Vagina (tissue), 2 donors: Measurements from ENCODE around the gene C11orf71. TPM values are rescaled to one million over a fixed set of nuclear protein-coding genes. Genes with fewer than 3 reads are reported as not detected.

ENCODE experiments used
- DNase-seq, 2 donors: peaks; one replicate each; pipeline ENCODE4 v3.0.0-alpha.2; 2017; ENCODE audit errors: extremely low spot score in 2 of 2
- H3K27ac ChIP-seq: fragments of 200-600 bp; sonication (generic); one replicate; pipeline ENCODE4 v1.5.1; 2019
- H3K27me3 ChIP-seq: fragments of 200-600 bp; sonication (generic); one replicate; pipeline ENCODE4 v1.5.1; 2019
- H3K36me3 ChIP-seq, 2 donors: fragments of 200-600 bp; sonication (generic); one replicate each; pipeline ENCODE4 v1.5.1; 2017 to 2019
- H3K4me1 ChIP-seq: fragments of 200-600 bp; sonication (generic); one replicate; pipeline ENCODE4 v1.5.1; 2019
- H3K4me3 ChIP-seq, 2 donors: fragments of 200-600 bp; sonication (generic); 1 replicate in 1 of 2; 2 replicates in 1 of 2; pipeline ENCODE4 v1.5.1; 2016 to 2019
- H3K9me3 ChIP-seq: fragments of 200-600 bp; sonication (generic); one replicate; pipeline ENCODE4 v1.5.1; 2019
- CTCF ChIP-seq, 3 experiments: fragments of 450-650 bp in 2 of 3; fragments of 200-600 bp in 1 of 3; sonication (generic) in 1 of 3; IDR thresholded peaks; one replicate each; pipeline ENCODE4 v1.5.1; 2017 to 2019; ENCODE audit warnings: antibody characterized with exemption in 3 of 3, mild to moderate bottlenecking in 2 of 3, moderate library complexity in 2 of 3
- POLR2A ChIP-seq, 2 donors: fragments of 450-650 bp; IDR thresholded peaks; one replicate each; pipeline ENCODE4 v1.6.1; 2017; ENCODE audit warnings: antibody characterized with exemption in 2 of 2, mild to moderate bottlenecking in 2 of 2, moderate library complexity in 2 of 2
- POLR2AphosphoS5 ChIP-seq, 2 donors: sonication (generic); formaldehyde crosslinking; IDR thresholded peaks; one replicate each; pipeline ENCODE4 v1.9.0; 2017; ENCODE audit warnings: antibody characterized with exemption in 2 of 2, mild to moderate bottlenecking in 2 of 2, low read depth in 1 of 2; ENCODE audit not compliant: insufficient read depth in 1 of 2
- intact Hi-C: fragments of 100-400 bp; cut with DNase I; formaldehyde crosslinking; loops from one replicate; pipeline ENCODE4 v1.15.1; 2023
- total RNA-seq: library from RNA; depleted of rRNA; stranded (reverse); fragments of >200 nt; gene quantifications from one replicate; pipeline ENCODE4 v1.2.3, GENCODE V29; 2016

C11orf71 gene
- total RNA-seq, 1 donor from 2014 or later, result 2.7 TPM

GRCh38 chr11:114395736-114396135, 4.6 kb downstream of the C11orf71 start:
- Histone ChIP-seq H3K27ac (no peak overlapping the region), H3K36me3 (no peaks in the 10 kb centered on the region), H3K4me1 (peaks cover 17% of the 10 kb centered on the region), H3K9me3 (no peaks in the 10 kb centered on the region), H3K4me3 (no peak overlapping the region), H3K27me3 (no peaks in the 10 kb centered on the region)
- no peak for DNase-seq
- intact Hi-C loops, result no loop called here
- TF ChIP-seq POLR2A (IDR thresholded peaks at IDR 0.05) (no peak), CTCF (IDR thresholded peaks at IDR 0.05) (no peak), POLR2AphosphoS5 (IDR thresholded peaks at IDR 0.05; ENCODE audit: insufficient read depth in 1 of 2, low read depth in 1 of 2) (no peak)

GRCh38 chr11:114392735-114393667, 7.3 kb downstream of the C11orf71 start:
- Histone ChIP-seq H3K9me3 (no peaks in the 10 kb centered on the region), H3K4me3 (no peak overlapping the region), H3K27me3 (no peaks in the 10 kb centered on the region), H3K4me1 (no peaks in the 10 kb centered on the region), H3K36me3 (no peaks in the 10 kb centered on the region), H3K27ac (no peak overlapping the region)
- intact Hi-C loops, result no loop called here
- TF ChIP-seq POLR2A (IDR thresholded peaks at IDR 0.05) (no peak), CTCF (IDR thresholded peaks at IDR 0.05) (no peak), POLR2AphosphoS5 (IDR thresholded peaks at IDR 0.05; ENCODE audit: insufficient read depth in 1 of 2, low read depth in 1 of 2) (no peak)
- DNase-seq, result no peak

GRCh38 chr11:114386545-114386944, 13.8 kb downstream of the C11orf71 start:
- Histone ChIP-seq H3K9me3 (no peaks in the 10 kb centered on the region), H3K27me3 (no peaks in the 10 kb centered on the region), H3K36me3 (no peaks in the 10 kb centered on the region), H3K4me3 (no peak overlapping the region), H3K27ac (no peak overlapping the region), H3K4me1 (no peaks in the 10 kb centered on the region)
- DNase-seq, result no peak
- intact Hi-C loops, result no loop called here
- TF ChIP-seq CTCF (IDR thresholded peaks at IDR 0.05) (no peak), POLR2A (IDR thresholded peaks at IDR 0.05) (no peak), POLR2AphosphoS5 (IDR thresholded peaks at IDR 0.05; ENCODE audit: insufficient read depth in 1 of 2, low read depth in 1 of 2) (no peak)

GRCh38 chr11:114386131-114386530, 14.2 kb downstream of the C11orf71 start:
- TF ChIP-seq POLR2A (IDR thresholded peaks at IDR 0.05), result no peak
- H3K27me3 ChIP-seq, result no peaks in the 10 kb centered on the region
- no peak for DNase-seq
- no peaks in the 10 kb centered on the region for H3K36me3 ChIP-seq
- H3K9me3 ChIP-seq, result no peaks in the 10 kb centered on the region
- no peaks in the 10 kb centered on the region for H3K4me1 ChIP-seq
- intact Hi-C loops, result no loop called here
- H3K27ac ChIP-seq, result no peak overlapping the region
- no peak overlapping the region for H3K4me3 ChIP-seq

- no peak overlapping the region for H3K4me3 ChIP-seq
- intact Hi-C loops, result no loop called here
- DNase-seq, result no peak
- no peaks in the 10 kb centered on the region for H3K27me3 ChIP-seq
- no peak overlapping the region for H3K27ac ChIP-seq
- no peaks in the 10 kb centered on the region for H3K4me1 ChIP-seq
- no peaks in the 10 kb centered on the region for H3K9me3 ChIP-seq
- no peaks in the 10 kb centered on the region for H3K36me3 ChIP-seq
- TF ChIP-seq CTCF (IDR thresholded peaks at IDR 0.05), result no peak
- TF ChIP-seq POLR2A (IDR thresholded peaks at IDR 0.05), result no peak
- TF ChIP-seq POLR2AphosphoS5 (IDR thresholded peaks at IDR 0.05; ENCODE audit: insufficient read depth in 1 of 2, low read depth in 1 of 2), result no peak
Observed at GRCh38 chr11:114384487-114384886, 15.8 kb downstream of the C11orf71 start.
